ENCODE results near the gene ZBTB4.

DNA sequence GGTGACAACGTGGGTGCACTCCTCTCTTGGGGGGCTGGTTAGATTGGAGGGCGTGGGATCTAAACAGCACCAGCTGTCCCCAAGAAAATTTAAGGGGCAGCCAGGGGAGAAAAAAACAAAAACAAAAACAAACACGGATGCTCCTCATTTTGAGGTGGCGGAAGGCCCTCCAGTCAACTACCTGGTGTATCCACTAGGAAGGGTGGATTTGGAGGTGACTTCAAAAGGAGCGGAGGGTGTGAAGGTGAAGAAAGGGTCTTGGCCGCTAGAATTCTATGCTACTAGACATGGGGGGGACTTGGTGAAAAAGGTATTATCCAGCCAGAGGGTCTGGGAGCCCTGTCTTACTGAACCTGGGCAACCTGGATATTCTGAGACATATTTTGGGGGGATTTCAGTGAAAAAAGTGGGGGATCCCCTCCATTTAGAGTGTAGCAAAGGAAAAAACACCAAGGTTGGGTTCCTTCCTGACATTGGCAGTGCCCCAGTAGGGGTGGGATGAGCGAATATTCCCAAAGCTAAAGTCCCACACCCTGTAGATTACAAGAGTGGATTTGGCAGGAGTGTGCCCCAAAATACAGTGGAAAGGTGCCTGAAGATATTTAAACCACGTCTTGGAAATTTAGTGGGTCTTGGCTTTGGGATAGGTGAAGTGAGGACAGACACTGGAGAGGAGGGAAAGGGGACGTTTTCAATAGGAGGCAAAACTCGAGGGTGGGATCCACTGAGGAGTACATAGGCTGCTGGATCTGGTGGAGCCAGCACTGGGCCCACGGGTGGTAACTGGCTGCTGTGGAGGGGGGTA is 40.6 kb downstream of the ZBTB4 start:
- TF ChIP-seq, protein P1, sequence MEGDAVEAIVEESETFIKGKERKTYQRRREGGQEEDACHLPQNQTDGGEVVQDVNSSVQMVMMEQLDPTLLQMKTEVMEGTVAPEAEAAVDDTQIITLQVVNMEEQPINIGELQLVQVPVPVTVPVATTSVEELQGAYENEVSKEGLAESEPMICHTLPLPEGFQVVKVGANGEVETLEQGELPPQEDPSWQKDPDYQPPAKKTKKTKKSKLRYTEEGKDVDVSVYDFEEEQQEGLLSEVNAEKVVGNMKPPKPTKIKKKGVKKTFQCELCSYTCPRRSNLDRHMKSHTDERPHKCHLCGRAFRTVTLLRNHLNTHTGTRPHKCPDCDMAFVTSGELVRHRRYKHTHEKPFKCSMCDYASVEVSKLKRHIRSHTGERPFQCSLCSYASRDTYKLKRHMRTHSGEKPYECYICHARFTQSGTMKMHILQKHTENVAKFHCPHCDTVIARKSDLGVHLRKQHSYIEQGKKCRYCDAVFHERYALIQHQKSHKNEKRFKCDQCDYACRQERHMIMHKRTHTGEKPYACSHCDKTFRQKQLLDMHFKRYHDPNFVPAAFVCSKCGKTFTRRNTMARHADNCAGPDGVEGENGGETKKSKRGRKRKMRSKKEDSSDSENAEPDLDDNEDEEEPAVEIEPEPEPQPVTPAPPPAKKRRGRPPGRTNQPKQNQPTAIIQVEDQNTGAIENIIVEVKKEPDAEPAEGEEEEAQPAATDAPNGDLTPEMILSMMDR (IDR thresholded peaks at IDR 0.05; ENCODE audit: insufficient read depth, low read length): no peak
- TF ChIP-seq SPI1 (IDR thresholded peaks at IDR 0.05; ENCODE audit: borderline replicate concordance, low read depth) (no peak), POLR2AphosphoS5 (IDR thresholded peaks at IDR 0.05; ENCODE audit: low read depth) (no peak)
- TF ChIP-seq, protein P2, sequence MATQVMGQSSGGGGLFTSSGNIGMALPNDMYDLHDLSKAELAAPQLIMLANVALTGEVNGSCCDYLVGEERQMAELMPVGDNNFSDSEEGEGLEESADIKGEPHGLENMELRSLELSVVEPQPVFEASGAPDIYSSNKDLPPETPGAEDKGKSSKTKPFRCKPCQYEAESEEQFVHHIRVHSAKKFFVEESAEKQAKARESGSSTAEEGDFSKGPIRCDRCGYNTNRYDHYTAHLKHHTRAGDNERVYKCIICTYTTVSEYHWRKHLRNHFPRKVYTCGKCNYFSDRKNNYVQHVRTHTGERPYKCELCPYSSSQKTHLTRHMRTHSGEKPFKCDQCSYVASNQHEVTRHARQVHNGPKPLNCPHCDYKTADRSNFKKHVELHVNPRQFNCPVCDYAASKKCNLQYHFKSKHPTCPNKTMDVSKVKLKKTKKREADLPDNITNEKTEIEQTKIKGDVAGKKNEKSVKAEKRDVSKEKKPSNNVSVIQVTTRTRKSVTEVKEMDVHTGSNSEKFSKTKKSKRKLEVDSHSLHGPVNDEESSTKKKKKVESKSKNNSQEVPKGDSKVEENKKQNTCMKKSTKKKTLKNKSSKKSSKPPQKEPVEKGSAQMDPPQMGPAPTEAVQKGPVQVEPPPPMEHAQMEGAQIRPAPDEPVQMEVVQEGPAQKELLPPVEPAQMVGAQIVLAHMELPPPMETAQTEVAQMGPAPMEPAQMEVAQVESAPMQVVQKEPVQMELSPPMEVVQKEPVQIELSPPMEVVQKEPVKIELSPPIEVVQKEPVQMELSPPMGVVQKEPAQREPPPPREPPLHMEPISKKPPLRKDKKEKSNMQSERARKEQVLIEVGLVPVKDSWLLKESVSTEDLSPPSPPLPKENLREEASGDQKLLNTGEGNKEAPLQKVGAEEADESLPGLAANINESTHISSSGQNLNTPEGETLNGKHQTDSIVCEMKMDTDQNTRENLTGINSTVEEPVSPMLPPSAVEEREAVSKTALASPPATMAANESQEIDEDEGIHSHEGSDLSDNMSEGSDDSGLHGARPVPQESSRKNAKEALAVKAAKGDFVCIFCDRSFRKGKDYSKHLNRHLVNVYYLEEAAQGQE (IDR thresholded peaks at IDR 0.05; ENCODE audit: insufficient replicate concordance, low read depth): no peak

All from HL-60 (cell line).